ENCODE results near the gene SMIM32.
A peak's percentile ranks its signal among the peaks of the same experiment; 100 is the strongest.

Gene SMIM32

GRCh38 chr5:136192526-136193321 lies at the start of gene SMIM32:
TSS of gene SMIM32 (minus strand) at chr5:136193162. CDS start at chr5:136192524, 638 bp downstream.
- DNase-seq, result no peak

- DNase-seq, result no peak
Measured at GRCh38 chr5:136242611-136243010, 49.6 kb upstream of the SMIM32 start.

- DNase-seq, result no peak
Measured at GRCh38 chr5:136242136-136242535, 49.2 kb upstream of the SMIM32 start.

GRCh38 chr5:136240894-136241293 lies 47.9 kb upstream of the SMIM32 start:
- DNase-seq, result no peak

- no peak for DNase-seq
Measured at GRCh38 chr5:136236479-136237083, 43.6 kb upstream of the SMIM32 start.

- DNase-seq, result no peak
Measured at GRCh38 chr5:136235321-136235720, 42.4 kb upstream of the SMIM32 start.

GRCh38 chr5:136232316-136232715 lies 39.4 kb upstream of the SMIM32 start:
- DNase-seq, result no peak

GRCh38 chr5:136230176-136230575 lies 37.2 kb upstream of the SMIM32 start:
- no peak for DNase-seq

GRCh38 chr5:136228136-136228757 lies 35.3 kb upstream of the SMIM32 start:
- DNase-seq, result no peak

GRCh38 chr5:136226401-136226800 lies 33.4 kb upstream of the SMIM32 start:
- no peak for DNase-seq

- DNase-seq, result no peak
Measured at GRCh38 chr5:136225796-136226195, 32.8 kb upstream of the SMIM32 start.

GRCh38 chr5:136222580-136223235 lies 29.7 kb upstream of the SMIM32 start:
- no peak for DNase-seq

- DNase-seq, result no peak
Measured at GRCh38 chr5:136221340-136221739, 28.4 kb upstream of the SMIM32 start.

- DNase-seq, result no peak
Measured at GRCh38 chr5:136216230-136216629, 23.3 kb upstream of the SMIM32 start.

GRCh38 chr5:136215812-136216211 lies 22.9 kb upstream of the SMIM32 start:
- DNase-seq, result no peak

- no peak for DNase-seq
Measured at GRCh38 chr5:136213919-136214493, 21.0 kb upstream of the SMIM32 start.

- peak; percentile 61 for DNase-seq
Measured at GRCh38 chr5:136212252-136212721, 19.3 kb upstream of the SMIM32 start.

- no peak for DNase-seq
Measured at GRCh38 chr5:136211282-136212040, 18.5 kb upstream of the SMIM32 start.

- no peak for DNase-seq
Measured at GRCh38 chr5:136210259-136210658, 17.3 kb upstream of the SMIM32 start.

GRCh38 chr5:136209346-136209910 lies 16.5 kb upstream of the SMIM32 start:
- no peak for DNase-seq

- no peak for DNase-seq
Measured at GRCh38 chr5:136208916-136209315, 16.0 kb upstream of the SMIM32 start.

GRCh38 chr5:136207631-136208030 lies 14.7 kb upstream of the SMIM32 start:
- DNase-seq, result no peak
